Duodenal mucosa (tissue), 2 donors: ENCODE measurements around the gene DLG2.

Experiments
- H3K27ac ChIP-seq: one replicate; pipeline ENCODE4 v1.7.0; 2013; ENCODE audit warnings: low read depth, low read length
- H3K27me3 ChIP-seq, 2 donors: one replicate each; pipeline ENCODE4 v1.7.0; 2013; ENCODE audit warnings: low read length in 2 of 2, control low read depth in 1 of 2; ENCODE audit not compliant: insufficient read depth in 2 of 2, control insufficient read depth in 1 of 2
- H3K36me3 ChIP-seq, 2 donors: one replicate each; pipeline ENCODE4 v1.7.0; 2013; ENCODE audit warnings: low read length in 2 of 2, control low read depth in 1 of 2; ENCODE audit not compliant: insufficient read depth in 2 of 2, control insufficient read depth in 1 of 2
- H3K4me1 ChIP-seq, 2 donors: one replicate each; pipeline ENCODE4 v1.7.0; 2013; ENCODE audit warnings: low read length in 2 of 2, control low read depth in 1 of 2; ENCODE audit not compliant: insufficient read depth in 2 of 2, control insufficient read depth in 1 of 2
- H3K4me3 ChIP-seq, 2 donors: one replicate each; pipeline ENCODE4 v1.7.0; 2013; ENCODE audit warnings: low read length in 2 of 2, low read depth in 1 of 2
- H3K9ac ChIP-seq, 2 donors: one replicate each; pipeline ENCODE4 v1.7.0; 2013; ENCODE audit warnings: low read length in 2 of 2, low read depth in 1 of 2
- H3K9me3 ChIP-seq, 2 donors: one replicate each; pipeline ENCODE4 v1.7.0; 2013; ENCODE audit warnings: low read length in 2 of 2, control low read depth in 1 of 2; ENCODE audit not compliant: control insufficient read depth in 1 of 2

The DLG2 gene

GRCh38 chr11:84214557-84214956, 1412.6 kb downstream of the DLG2 start:
- H3K27me3 ChIP-seq: no peaks in the 10 kb centered on the region
- H3K4me1 ChIP-seq: no peaks in the 10 kb centered on the region
- H3K36me3 ChIP-seq: no peaks in the 10 kb centered on the region
- H3K9me3 ChIP-seq: no peaks in the 10 kb centered on the region
- no peak overlapping the region for H3K9ac ChIP-seq
- H3K27ac ChIP-seq: no peak overlapping the region
- H3K4me3 ChIP-seq: no peak overlapping the region

- no peaks in the 10 kb centered on the region for H3K9me3 ChIP-seq
- H3K27ac ChIP-seq: no peak overlapping the region
- no peak overlapping the region for H3K4me3 ChIP-seq
- no peaks in the 10 kb centered on the region for H3K36me3 ChIP-seq
- H3K27me3 ChIP-seq: no peaks in the 10 kb centered on the region
- no peak overlapping the region for H3K9ac ChIP-seq
- no peaks in the 10 kb centered on the region for H3K4me1 ChIP-seq
Measured at GRCh38 chr11:84212468-84213390, 1414.4 kb downstream of the DLG2 start.

GRCh38 chr11:84211896-84212295, 1415.2 kb downstream of the DLG2 start:
- no peak overlapping the region for H3K9ac ChIP-seq
- H3K27me3 ChIP-seq: no peaks in the 10 kb centered on the region
- no peaks in the 10 kb centered on the region for H3K9me3 ChIP-seq
- H3K36me3 ChIP-seq: no peaks in the 10 kb centered on the region
- no peak overlapping the region for H3K27ac ChIP-seq
- no peak overlapping the region for H3K4me3 ChIP-seq
- H3K4me1 ChIP-seq: no peaks in the 10 kb centered on the region

GRCh38 chr11:84194696-84195095, 1432.4 kb downstream of the DLG2 start:
- no peak overlapping the region for H3K4me3 ChIP-seq
- H3K4me1 ChIP-seq: no peaks in the 10 kb centered on the region
- no peaks in the 10 kb centered on the region for H3K36me3 ChIP-seq
- H3K27ac ChIP-seq: no peak overlapping the region
- no peak overlapping the region for H3K9ac ChIP-seq
- H3K9me3 ChIP-seq: peaks cover 0 to 4% of the 10 kb centered on the region in 2 donors
- no peaks in the 10 kb centered on the region for H3K27me3 ChIP-seq

GRCh38 chr11:84193706-84194105, 1433.4 kb downstream of the DLG2 start:
- H3K4me3 ChIP-seq: no peak overlapping the region
- no peak overlapping the region for H3K27ac ChIP-seq
- H3K9ac ChIP-seq: no peak overlapping the region
- H3K9me3 ChIP-seq: peaks cover 0 to 4% of the 10 kb centered on the region in 2 donors
- H3K27me3 ChIP-seq: no peaks in the 10 kb centered on the region
- H3K4me1 ChIP-seq: no peaks in the 10 kb centered on the region
- H3K36me3 ChIP-seq: no peaks in the 10 kb centered on the region

- no peak overlapping the region for H3K4me3 ChIP-seq
- no peaks in the 10 kb centered on the region for H3K27me3 ChIP-seq
- H3K4me1 ChIP-seq: no peaks in the 10 kb centered on the region
- H3K27ac ChIP-seq: no peak overlapping the region
- H3K36me3 ChIP-seq: no peaks in the 10 kb centered on the region
- no peak overlapping the region for H3K9ac ChIP-seq
- H3K9me3 ChIP-seq: peaks cover 0 to 5% of the 10 kb centered on the region in 2 donors
Measured at GRCh38 chr11:84188521-84188920, 1438.6 kb downstream of the DLG2 start.

GRCh38 chr11:84173078-84173477, 1454.1 kb downstream of the DLG2 start:
- no peaks in the 10 kb centered on the region for H3K36me3 ChIP-seq
- H3K27ac ChIP-seq: no peak overlapping the region
- no peaks in the 10 kb centered on the region for H3K9me3 ChIP-seq
- no peaks in the 10 kb centered on the region for H3K27me3 ChIP-seq
- no peaks in the 10 kb centered on the region for H3K4me1 ChIP-seq
- H3K9ac ChIP-seq: no peak overlapping the region
- H3K4me3 ChIP-seq: no peak overlapping the region

- Histone ChIP-seq H3K4me3 (no peak overlapping the region), H3K27ac (no peak overlapping the region), H3K27me3 (no peaks in the 10 kb centered on the region), H3K9me3 (no peaks in the 10 kb centered on the region), H3K4me1 (no peaks in the 10 kb centered on the region), H3K9ac (no peak overlapping the region), H3K36me3 (no peaks in the 10 kb centered on the region)
Measured at GRCh38 chr11:84165139-84165538, 1462.0 kb downstream of the DLG2 start.

- Histone ChIP-seq H3K36me3 (no peaks in the 10 kb centered on the region), H3K27me3 (no peaks in the 10 kb centered on the region), H3K4me3 (no peak overlapping the region), H3K27ac (no peak overlapping the region), H3K9me3 (no peaks in the 10 kb centered on the region), H3K9ac (no peak overlapping the region), H3K4me1 (no peaks in the 10 kb centered on the region)
Measured at GRCh38 chr11:84164728-84165127, 1462.4 kb downstream of the DLG2 start.

GRCh38 chr11:84163116-84163515, 1464.0 kb downstream of the DLG2 start:
- Histone ChIP-seq H3K36me3 (no peaks in the 10 kb centered on the region), H3K27me3 (no peaks in the 10 kb centered on the region), H3K9ac (no peak overlapping the region), H3K9me3 (no peaks in the 10 kb centered on the region), H3K4me1 (no peaks in the 10 kb centered on the region), H3K27ac (no peak overlapping the region), H3K4me3 (no peak overlapping the region)
